Hematopoietic multipotent progenitor cell treated with erythropoietin and hydrocortisone succinate and interleukin-3 and kit ligand, for 4 days (in vitro differentiated cells): ENCODE measurements around the gene CENPVL1.
"Not testable (repeated sequence)": the region's sequence is repeated elsewhere in the genome, so short reads cannot be mapped to it uniquely, and the experiment has no call there.

ENCODE experiments used
- DNase-seq: peaks from one replicate; pipeline ENCODE4 v3.0.0-alpha.2; 2015

The CENPVL1 gene

GRCh38 chrX:51710277-51711164 is at the start of gene CENPVL1:
TSS of gene CENPVL1 (plus strand) at chrX:51710512. CDS start at chrX:51710512, 0 bp downstream.
- not testable (repeated sequence) for DNase-seq

- DNase-seq, result peak; percentile 13
Measured at GRCh38 chrX:51665981-51666380, 44.3 kb upstream of the CENPVL1 start.

GRCh38 chrX:51679689-51680433 is 30.5 kb upstream of the CENPVL1 start:
- not testable (repeated sequence) for DNase-seq

GRCh38 chrX:51681808-51682719 is 28.2 kb upstream of the CENPVL1 start:
- DNase-seq, result not testable (repeated sequence)

GRCh38 chrX:51682720-51683062 is 27.6 kb upstream of the CENPVL1 start, which contains the start of gene CENPVL2:
TSS of gene CENPVL2 (minus strand) at chrX:51682831. CDS start at chrX:51682831, 0 bp downstream.
- DNase-seq, result not testable (repeated sequence)

GRCh38 chrX:51694254-51694653 is 16.1 kb upstream of the CENPVL1 start:
- DNase-seq, result no peak

GRCh38 chrX:51697397-51697796 is 12.9 kb upstream of the CENPVL1 start:
- no peak for DNase-seq

GRCh38 chrX:51712943-51713647 is 2.8 kb downstream of the CENPVL1 start:
- DNase-seq, result not testable (repeated sequence)

GRCh38 chrX:51728202-51728601 is 17.9 kb downstream of the CENPVL1 start:
- no peak for DNase-seq

- DNase-seq, result peak; percentile 39
Measured at GRCh38 chrX:51737091-51737490, 26.8 kb downstream of the CENPVL1 start.

- no peak for DNase-seq
Measured at GRCh38 chrX:51742586-51742985, 32.3 kb downstream of the CENPVL1 start.

GRCh38 chrX:51743179-51743957 is 33.1 kb downstream of the CENPVL1 start, which contains the start of gene GSPT2:
TSS of gene GSPT2 (plus strand) at chrX:51743442. CDS start at chrX:51743627, 185 bp downstream.
- peak; percentile 90 for DNase-seq

- DNase-seq, result no peak
Measured at GRCh38 chrX:51747671-51748070, 37.4 kb downstream of the CENPVL1 start.

- DNase-seq, result no peak
Measured at GRCh38 chrX:51759055-51759839, 48.9 kb downstream of the CENPVL1 start.

- DNase-seq, result peak; percentile 1
Measured at GRCh38 chrX:51760657-51761056, 50.3 kb downstream of the CENPVL1 start.
